ENCODE measurements around the gene MALRD1. TPM values are rescaled to one million over a fixed set of nuclear protein-coding genes. Genes with fewer than 3 reads are reported as not detected.

Gene MALRD1
- total RNA-seq (1 to 10 TPM; 5.1 to 7.5 TPM), polyA plus RNA-seq (ENCODE audit: insufficient read length in 2 of 2) (1 to 10 TPM; 1.4 to 1.5 TPM)
- long read RNA-seq, donor 1 = 0 reads
- long read RNA-seq, donor 2 = 0 reads
- long read RNA-seq, donor 3 = 0 reads
- long read RNA-seq, donor 4 = 0 reads

DNA sequence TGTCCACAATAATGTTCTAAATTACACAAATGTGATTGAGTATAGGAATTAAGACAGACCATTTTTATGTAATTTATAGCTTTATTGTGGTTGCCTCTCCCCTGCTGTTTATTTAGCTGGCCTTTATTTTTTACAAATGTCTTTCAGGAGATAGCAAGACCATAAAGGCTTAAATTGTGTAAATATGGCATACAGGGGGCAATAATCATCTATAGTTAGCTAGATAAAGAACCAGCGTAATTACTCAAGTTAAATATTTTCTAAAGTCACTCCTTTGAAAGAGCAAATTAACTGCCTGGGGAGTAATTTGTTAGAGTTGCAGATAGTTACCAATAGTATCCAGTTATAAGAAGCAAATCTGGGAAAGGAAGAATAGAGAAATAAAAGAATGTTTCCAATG, at the start of gene MALRD1:
TSS of gene MALRD1 (plus strand) at position 313 of the 400 bp plus-strand sequence. CDS start 138 bp downstream, outside the sequence.
- no peaks in the 10 kb centered on the region for H3K27me3 ChIP-seq (ENCODE audit: control insufficient read depth, insufficient read depth, low read length)
- H3K9me3 ChIP-seq (ENCODE audit: control insufficient read depth, insufficient read depth, low read length) = no peaks in the 10 kb centered on the region
- no peak within 1 kb of the TSS for H3K4me3 ChIP-seq (ENCODE audit: low read depth, low read length)
- no peaks in the 10 kb centered on the region for H3K4me1 ChIP-seq (ENCODE audit: control insufficient read depth, insufficient read depth, low read length)
- no peaks in the 10 kb centered on the region for H3K36me3 ChIP-seq (ENCODE audit: control insufficient read depth, insufficient read depth, low read length)
- WGBS (ENCODE audit: insufficient coverage) = no CpG with 5 or more reads among the region's 1 CpG
- no peak within 1 kb of the TSS for H3K27ac ChIP-seq (ENCODE audit: low read depth, low read length)
- no peak for DNase-seq (ENCODE audit: low read depth in 4 of 6, low spot score in 6 of 6)

DNA sequence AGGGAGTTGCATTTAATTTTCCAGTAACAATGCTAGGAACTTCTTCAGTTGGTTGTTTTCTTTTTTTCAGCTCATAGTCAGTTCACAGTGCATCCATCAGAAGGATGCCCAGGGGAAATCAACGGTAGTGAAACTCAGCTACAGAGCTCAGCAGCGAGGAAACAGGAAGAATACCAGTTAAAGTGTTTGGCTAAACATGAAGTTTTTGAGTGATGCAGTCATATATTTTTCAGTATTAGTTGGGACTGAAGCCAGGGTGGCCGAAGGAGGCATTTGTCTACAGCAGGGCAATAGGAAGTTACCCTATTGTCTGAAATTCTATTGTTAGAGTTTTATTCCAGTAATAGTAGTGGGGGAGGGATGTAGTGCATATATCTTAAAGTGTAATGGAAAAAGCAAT, 45.3 kb upstream of the MALRD1 start:
- Histone ChIP-seq H3K36me3 (ENCODE audit: control insufficient read depth, insufficient read depth, low read length) (no peaks in the 10 kb centered on the region), H3K27ac (ENCODE audit: low read depth, low read length) (no peak overlapping the region)
- whole genome bisulfite sequencing (ENCODE audit: insufficient coverage) = 63% methylated on average over 3 of the region's 3 CpGs

DNA sequence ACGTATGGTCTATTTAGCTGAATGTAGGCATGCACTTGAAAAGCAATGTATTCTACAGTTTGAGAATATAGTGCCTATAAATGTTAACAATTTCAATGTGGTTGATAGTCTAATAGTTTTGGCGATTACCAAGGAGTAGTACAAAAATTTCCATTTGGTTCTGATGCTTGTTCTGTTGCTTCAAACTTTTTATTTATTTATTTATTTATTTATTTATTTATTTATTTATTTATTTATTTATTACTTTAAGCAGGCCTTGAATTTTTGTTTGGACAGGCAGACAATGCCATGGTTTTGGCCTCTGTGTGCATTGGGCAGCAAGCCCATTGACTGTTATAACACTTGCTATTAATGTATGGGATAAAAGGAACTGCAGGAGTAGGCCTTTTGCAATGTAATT, 36.5 kb upstream of the MALRD1 start:
- WGBS (ENCODE audit: insufficient coverage) = no CpG with 5 or more reads among the region's 2 CpGs
- H3K27me3 ChIP-seq (ENCODE audit: control insufficient read depth, insufficient read depth, low read length) = no peaks in the 10 kb centered on the region
- H3K4me1 ChIP-seq (ENCODE audit: control insufficient read depth, insufficient read depth, low read length) = no peaks in the 10 kb centered on the region
- no peak for DNase-seq (ENCODE audit: low read depth in 4 of 6, low spot score in 6 of 6)
- H3K27ac ChIP-seq (ENCODE audit: low read depth, low read length) = no peak overlapping the region
- no peaks in the 10 kb centered on the region for H3K9me3 ChIP-seq (ENCODE audit: control insufficient read depth, insufficient read depth, low read length)
- H3K4me3 ChIP-seq (ENCODE audit: low read depth, low read length) = no peak overlapping the region
- no peaks in the 10 kb centered on the region for H3K36me3 ChIP-seq (ENCODE audit: control insufficient read depth, insufficient read depth, low read length)

More for the DNA sequence above, 45.3 kb upstream of the MALRD1 start:
- DNase-seq (ENCODE audit: low read depth in 4 of 6, low spot score in 6 of 6) = peak in 4 of 6 donors; percentile 6 to 71 (median 10)
- no peaks in the 10 kb centered on the region for H3K4me1 ChIP-seq (ENCODE audit: control insufficient read depth, insufficient read depth, low read length)
- no peaks in the 10 kb centered on the region for H3K9me3 ChIP-seq (ENCODE audit: control insufficient read depth, insufficient read depth, low read length)
- no peaks in the 10 kb centered on the region for H3K27me3 ChIP-seq (ENCODE audit: control insufficient read depth, insufficient read depth, low read length)
- H3K4me3 ChIP-seq (ENCODE audit: low read depth, low read length) = no peak overlapping the region

DNA sequence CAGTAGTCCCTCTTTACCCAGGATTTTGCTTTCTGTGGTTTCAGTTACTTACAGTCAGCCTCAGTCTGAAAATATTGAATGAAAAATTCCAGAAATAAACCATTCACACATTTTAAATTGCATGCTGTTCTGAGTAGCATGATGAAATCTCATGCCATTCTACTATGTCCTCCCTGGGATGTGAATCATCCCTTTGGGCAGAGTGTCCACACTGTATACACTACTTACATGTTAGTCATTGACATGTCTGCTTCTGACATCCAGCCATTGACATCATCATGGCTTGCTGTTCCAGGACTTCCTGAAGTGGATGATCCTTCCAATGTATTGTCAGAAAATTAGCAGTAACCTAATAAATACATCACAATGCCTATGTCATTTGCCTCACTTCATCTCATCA, 34.6 kb upstream of the MALRD1 start:
- DNase-seq (ENCODE audit: low read depth in 4 of 6, low spot score in 6 of 6) = no peak
- Histone ChIP-seq H3K9me3 (ENCODE audit: control insufficient read depth, insufficient read depth, low read length) (no peaks in the 10 kb centered on the region), H3K27me3 (ENCODE audit: control insufficient read depth, insufficient read depth, low read length) (no peaks in the 10 kb centered on the region), H3K4me3 (ENCODE audit: low read depth, low read length) (no peak overlapping the region), H3K27ac (ENCODE audit: low read depth, low read length) (no peak overlapping the region), H3K36me3 (ENCODE audit: control insufficient read depth, insufficient read depth, low read length) (no peaks in the 10 kb centered on the region), H3K4me1 (ENCODE audit: control insufficient read depth, insufficient read depth, low read length) (no peaks in the 10 kb centered on the region)

DNA sequence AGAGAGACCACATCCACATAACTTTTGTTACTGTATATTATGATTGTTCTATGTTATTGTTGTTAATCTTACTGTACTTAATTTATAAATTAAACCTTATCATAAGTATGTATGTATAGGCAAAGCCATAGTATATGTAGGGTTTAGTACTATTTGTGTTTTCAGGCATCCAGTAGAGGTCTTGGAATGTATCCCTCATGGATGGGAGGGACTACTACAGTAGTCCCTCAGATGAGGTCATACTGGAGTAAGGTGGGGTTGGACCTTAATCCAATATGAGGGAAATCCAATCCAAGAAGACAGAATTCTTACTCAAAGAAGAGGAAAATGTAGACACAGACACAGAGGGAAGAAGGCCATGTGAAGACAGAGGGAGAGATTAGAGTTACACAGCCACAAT, 34.1 kb upstream of the MALRD1 start:
- DNase-seq (ENCODE audit: low read depth in 4 of 6, low spot score in 6 of 6) = no peak
- H3K27ac ChIP-seq (ENCODE audit: low read depth, low read length) = no peak overlapping the region
- H3K4me3 ChIP-seq (ENCODE audit: low read depth, low read length) = no peak overlapping the region
- H3K36me3 ChIP-seq (ENCODE audit: control insufficient read depth, insufficient read depth, low read length) = no peaks in the 10 kb centered on the region
- H3K9me3 ChIP-seq (ENCODE audit: control insufficient read depth, insufficient read depth, low read length) = no peaks in the 10 kb centered on the region
- no peaks in the 10 kb centered on the region for H3K4me1 ChIP-seq (ENCODE audit: control insufficient read depth, insufficient read depth, low read length)
- no peaks in the 10 kb centered on the region for H3K27me3 ChIP-seq (ENCODE audit: control insufficient read depth, insufficient read depth, low read length)

DNA sequence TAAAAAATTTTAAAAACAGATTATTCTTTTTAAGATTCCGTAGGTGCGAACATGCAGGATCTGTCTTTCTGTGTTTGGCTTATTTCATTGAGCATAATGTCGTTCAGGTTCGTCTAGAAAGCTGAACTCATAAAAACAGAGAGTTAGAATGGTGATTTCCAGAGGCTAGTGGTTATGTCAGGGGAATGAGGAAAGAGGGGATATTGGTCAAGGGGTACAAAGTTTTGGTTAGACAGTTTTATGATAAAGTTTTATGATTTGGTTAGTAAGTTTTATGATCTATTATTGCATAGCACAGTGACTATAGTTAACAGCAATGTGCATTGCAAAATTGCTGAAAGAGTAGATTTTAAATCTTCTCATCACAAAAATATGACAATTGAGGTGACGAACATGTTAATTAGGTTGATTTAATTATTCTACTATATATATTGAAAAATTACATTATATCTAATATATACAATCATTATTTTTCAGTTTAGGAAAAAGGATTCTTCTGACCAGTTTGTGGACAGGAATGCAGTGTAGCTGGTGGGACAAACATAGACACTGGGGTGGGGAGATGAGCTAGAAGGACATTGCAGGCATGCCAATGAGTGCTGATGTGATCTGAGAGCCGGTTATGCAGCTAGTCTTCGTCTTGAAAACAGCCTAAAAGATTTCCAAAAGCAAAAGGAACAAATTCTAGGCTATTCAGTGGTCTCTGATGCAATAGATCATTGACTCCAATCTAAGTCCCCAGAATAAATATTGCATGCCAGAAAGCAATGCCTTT, 31.3 kb upstream of the MALRD1 start:
- Histone ChIP-seq H3K9me3 (ENCODE audit: control insufficient read depth, insufficient read depth, low read length) (no peaks in the 10 kb centered on the region), H3K4me1 (ENCODE audit: control insufficient read depth, insufficient read depth, low read length) (no peaks in the 10 kb centered on the region), H3K27ac (ENCODE audit: low read depth, low read length) (no peak overlapping the region), H3K4me3 (ENCODE audit: low read depth, low read length) (no peak overlapping the region), H3K27me3 (ENCODE audit: control insufficient read depth, insufficient read depth, low read length) (no peaks in the 10 kb centered on the region), H3K36me3 (ENCODE audit: control insufficient read depth, insufficient read depth, low read length) (no peaks in the 10 kb centered on the region)
- no peak for DNase-seq (ENCODE audit: low read depth in 4 of 6, low spot score in 6 of 6)
- 88% methylated on average over 5 of the region's 7 CpGs for WGBS (ENCODE audit: insufficient coverage)

DNA sequence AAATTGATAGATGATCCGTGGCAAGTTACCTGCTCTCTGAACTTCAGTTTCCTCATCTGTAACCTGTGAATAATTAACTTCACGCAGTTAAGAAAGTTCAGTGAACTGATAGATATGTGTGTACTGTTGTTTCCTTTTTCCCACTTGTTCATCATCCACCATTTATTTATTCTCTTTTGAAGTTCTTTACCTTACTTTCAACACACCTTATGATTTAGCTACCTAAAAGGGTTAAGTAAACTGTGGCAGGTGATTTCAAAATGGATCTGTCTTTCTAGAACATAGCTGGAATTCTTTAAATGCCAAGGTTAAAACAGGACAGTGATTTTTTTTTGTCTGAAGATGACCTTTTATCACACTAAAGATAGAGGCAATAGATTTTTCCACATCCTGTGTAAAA, 27.4 kb upstream of the MALRD1 start:
- WGBS (ENCODE audit: insufficient coverage) = no CpG with 5 or more reads among the region's 2 CpGs
- Histone ChIP-seq H3K27ac (ENCODE audit: low read depth, low read length) (no peak overlapping the region), H3K4me1 (ENCODE audit: control insufficient read depth, insufficient read depth, low read length) (no peaks in the 10 kb centered on the region), H3K27me3 (ENCODE audit: control insufficient read depth, insufficient read depth, low read length) (no peaks in the 10 kb centered on the region), H3K36me3 (ENCODE audit: control insufficient read depth, insufficient read depth, low read length) (no peaks in the 10 kb centered on the region), H3K9me3 (ENCODE audit: control insufficient read depth, insufficient read depth, low read length) (no peaks in the 10 kb centered on the region), H3K4me3 (ENCODE audit: low read depth, low read length) (no peak overlapping the region)
- no peak for DNase-seq (ENCODE audit: low read depth in 4 of 6, low spot score in 6 of 6)

DNA sequence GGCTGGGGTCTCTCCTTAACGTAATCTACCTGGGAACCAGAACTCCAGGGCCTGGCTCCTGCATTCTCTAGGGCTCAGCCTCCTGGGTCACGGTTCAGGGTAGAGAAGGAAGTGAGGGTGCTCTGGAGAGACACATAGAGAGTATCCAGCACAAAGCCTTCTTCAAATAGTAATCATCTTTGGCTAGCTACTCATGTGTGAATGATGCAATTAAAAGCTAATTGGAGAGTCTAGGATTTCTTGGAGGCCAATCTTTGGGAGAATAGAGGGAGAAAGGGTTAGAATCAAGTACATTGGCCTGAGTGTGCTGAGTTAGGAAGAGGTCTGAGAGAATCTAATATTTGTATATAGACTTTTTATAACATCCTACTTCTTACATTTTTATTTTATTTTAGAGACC, 24.0 kb upstream of the MALRD1 start:
- H3K36me3 ChIP-seq (ENCODE audit: control insufficient read depth, insufficient read depth, low read length) = no peaks in the 10 kb centered on the region

DNA sequence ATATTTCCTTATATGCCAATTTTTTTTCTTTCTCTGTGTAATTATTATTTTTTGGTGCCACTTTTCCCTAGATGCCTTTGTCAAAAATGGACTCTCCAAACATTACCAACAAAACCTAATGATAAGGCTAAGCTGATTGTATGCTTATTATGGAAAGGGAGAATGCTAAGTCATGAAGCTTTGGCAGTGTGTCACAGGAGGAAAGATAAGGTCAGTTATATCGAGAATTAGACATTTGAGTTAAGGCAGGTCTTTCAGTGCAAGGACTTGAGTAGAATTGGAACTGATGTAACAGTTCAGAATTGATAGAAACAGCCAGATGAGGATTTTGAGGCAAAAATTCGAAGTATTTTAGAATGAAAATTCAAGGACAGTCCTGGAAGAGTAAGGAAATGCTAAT, 16.8 kb upstream of the MALRD1 start:
- Histone ChIP-seq H3K27me3 (ENCODE audit: control insufficient read depth, insufficient read depth, low read length) (no peaks in the 10 kb centered on the region), H3K4me1 (ENCODE audit: control insufficient read depth, insufficient read depth, low read length) (no peaks in the 10 kb centered on the region), H3K4me3 (ENCODE audit: low read depth, low read length) (no peak overlapping the region), H3K36me3 (ENCODE audit: control insufficient read depth, insufficient read depth, low read length) (no peaks in the 10 kb centered on the region), H3K9me3 (ENCODE audit: control insufficient read depth, insufficient read depth, low read length) (no peaks in the 10 kb centered on the region), H3K27ac (ENCODE audit: low read depth, low read length) (no peak overlapping the region)
- WGBS (ENCODE audit: insufficient coverage) = 100% methylated on average over 2 of the region's 2 CpGs
- DNase-seq (ENCODE audit: low read depth in 4 of 6, low spot score in 6 of 6) = no peak

More for the DNA sequence above, 24.0 kb upstream of the MALRD1 start:
- Histone ChIP-seq H3K4me3 (ENCODE audit: low read depth, low read length) (no peak overlapping the region), H3K27ac (ENCODE audit: low read depth, low read length) (no peak overlapping the region), H3K9me3 (ENCODE audit: control insufficient read depth, insufficient read depth, low read length) (no peaks in the 10 kb centered on the region), H3K27me3 (ENCODE audit: control insufficient read depth, insufficient read depth, low read length) (no peaks in the 10 kb centered on the region), H3K4me1 (ENCODE audit: control insufficient read depth, insufficient read depth, low read length) (no peaks in the 10 kb centered on the region)
- DNase-seq (ENCODE audit: low read depth in 4 of 6, low spot score in 6 of 6) = no peak
- WGBS (ENCODE audit: insufficient coverage) = no CpG with 5 or more reads among the region's 2 CpGs

DNA sequence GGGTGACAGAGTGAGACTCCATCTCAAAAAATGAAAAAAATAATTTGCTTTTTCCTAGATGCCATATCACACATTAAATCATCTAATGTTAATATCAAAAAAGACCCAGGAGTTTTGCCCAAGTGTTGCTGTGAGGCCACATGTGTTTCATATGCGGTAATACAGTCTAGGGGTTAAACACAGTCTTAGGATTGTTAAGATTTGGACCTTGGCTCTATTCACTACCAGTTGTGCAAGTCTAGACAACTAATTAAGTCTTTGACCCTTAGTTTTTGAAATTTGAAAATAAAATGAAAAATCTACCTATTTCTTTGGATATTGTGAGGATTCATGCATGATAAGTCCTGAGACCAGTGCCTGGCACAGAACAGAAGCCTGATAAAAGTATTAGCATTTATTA, 14.9 kb upstream of the MALRD1 start:
- H3K9me3 ChIP-seq (ENCODE audit: control insufficient read depth, insufficient read depth, low read length) = no peaks in the 10 kb centered on the region

More for the DNA sequence above, 14.9 kb upstream of the MALRD1 start:
- Histone ChIP-seq H3K27ac (ENCODE audit: low read depth, low read length) (no peak overlapping the region), H3K36me3 (ENCODE audit: control insufficient read depth, insufficient read depth, low read length) (no peaks in the 10 kb centered on the region), H3K27me3 (ENCODE audit: control insufficient read depth, insufficient read depth, low read length) (no peaks in the 10 kb centered on the region), H3K4me1 (ENCODE audit: control insufficient read depth, insufficient read depth, low read length) (no peaks in the 10 kb centered on the region), H3K4me3 (ENCODE audit: low read depth, low read length) (no peak overlapping the region)
- DNase-seq (ENCODE audit: low read depth in 4 of 6, low spot score in 6 of 6) = no peak
- WGBS (ENCODE audit: insufficient coverage) = no CpG with 5 or more reads among the region's 1 CpG
